Natural killer cell (primary cell): ENCODE results near the gene GPATCH3. TPM values are rescaled to one million over a fixed set of nuclear protein-coding genes. Genes with fewer than 3 reads are reported as not detected.

Source experiments
- ATAC-seq, 3 donors: fragments of 150-1000 bp in 2 of 3; fragments of 200-7000 bp in 1 of 3; cut with Tn5 transposase; 1 replicate in 1 of 3; 2 replicates in 2 of 3; pipeline ENCODE4 v1.10.0; 2021; ENCODE audit warnings: mild to moderate bottlenecking in 2 of 3, moderate library complexity in 2 of 3
- DNase-seq, 2 donors: peaks; one replicate each; pipeline versions ENCODE4 v3.0.0 to v3.0.0-alpha.2; 2013 to 2021; ENCODE audit warnings: mixed read lengths in 1 of 2
- H3K27ac ChIP-seq: one replicate; pipeline ENCODE4 v1.5.1; 2013; ENCODE audit warnings: mild to moderate bottlenecking, low read length
- H3K27me3 ChIP-seq: one replicate; pipeline ENCODE4 v1.6.1; 2013; ENCODE audit warnings: low read length; ENCODE audit not compliant: control insufficient read depth, insufficient read depth
- H3K36me3 ChIP-seq: one replicate; pipeline ENCODE4 v1.6.1; 2013; ENCODE audit warnings: low read length; ENCODE audit not compliant: control insufficient read depth, insufficient read depth
- H3K4me1 ChIP-seq: one replicate; pipeline ENCODE4 v1.6.1; 2013; ENCODE audit warnings: low read length; ENCODE audit not compliant: control insufficient read depth, insufficient read depth
- H3K4me3 ChIP-seq: one replicate; pipeline ENCODE4 v1.5.1; 2013; ENCODE audit warnings: low read length
- H3K9me3 ChIP-seq: one replicate; pipeline ENCODE4 v1.6.1; 2013; ENCODE audit warnings: low read length; ENCODE audit not compliant: control insufficient read depth, insufficient read depth
- H3K27ac Mint-ChIP-seq, 2 donors: one replicate each; pipeline ENCODE4 v1.8.0; 2022; ENCODE audit warnings: mild to moderate bottlenecking in 2 of 2, mixed read lengths in 2 of 2, moderate library complexity in 1 of 2
- H3K27me3 Mint-ChIP-seq, 2 donors: one replicate each; pipeline ENCODE4 v1.8.0; 2022; ENCODE audit warnings: low read depth in 2 of 2, mixed read lengths in 2 of 2
- H3K36me3 Mint-ChIP-seq: one replicate; pipeline ENCODE4 v1.8.0; 2022; ENCODE audit warnings: mixed read lengths
- H3K4me1 Mint-ChIP-seq, 2 donors: one replicate each; pipeline ENCODE4 v1.8.0; 2022; ENCODE audit warnings: mixed read lengths in 2 of 2
- H3K4me3 Mint-ChIP-seq: one replicate; pipeline ENCODE4 v1.8.0; 2022; ENCODE audit warnings: mild to moderate bottlenecking, moderate library complexity, mixed read lengths
- H3K9me3 Mint-ChIP-seq, 2 donors: one replicate each; pipeline ENCODE4 v1.8.0; 2022; ENCODE audit warnings: mixed read lengths in 2 of 2
- CTCF ChIP-seq: fragments of 200-600 bp; IDR thresholded peaks from one replicate; pipeline ENCODE4 v1.8.0; 2022; ENCODE audit warnings: antibody characterized with exemption
- WGBS: methylation state at CpG from one replicate; pipeline ENCODE4 v1.1.7; 2013; ENCODE audit warnings: missing lambda C conversion rate; ENCODE audit not compliant: insufficient coverage; 5-methylcytosine and 5-hydroxymethylcytosine counted together
- intact Hi-C: fragments of 100-400 bp; cut with micrococcal nuclease; formaldehyde crosslinking; loops from one replicate; pipeline ENCODE4 v1.14.2; 2022
- total RNA-seq, 4 donors: library from RNA; stranded (reverse); fragments of 120-200 nt in 1 of 4; gene quantifications; one replicate each; pipeline versions ENCODE4 v1.2.3 to v1.2.4, GENCODE V29; 2013 to 2022

The GPATCH3 gene
- total RNA-seq, 3 donors from 2014 or later (not counting 1 experiment from before 2014, with no cell fraction given) = 25.5 to 41.3 (median 34.6) TPM

GRCh38 chr1:26861889-26862378 is 38.3 kb downstream of the GPATCH3 start:
- intact Hi-C loops = no loop called here
- TF ChIP-seq CTCF = no peak
- H3K4me1 Mint-ChIP-seq = peaks cover 8 to 18% of the 10 kb centered on the region in 2 donors
- H3K4me1 ChIP-seq = peaks cover 24% of the 10 kb centered on the region
- no peaks in the 10 kb centered on the region for H3K27me3 Mint-ChIP-seq
- peaks cover 3% of the 10 kb centered on the region for H3K36me3 ChIP-seq
- H3K27me3 ChIP-seq = no peaks in the 10 kb centered on the region
- 95% methylated on average over 7 of the region's 7 CpGs for WGBS
- no peak overlapping the region for H3K27ac ChIP-seq
- H3K9me3 ChIP-seq = no peaks in the 10 kb centered on the region
- no peaks in the 10 kb centered on the region for H3K36me3 Mint-ChIP-seq
- H3K4me3 ChIP-seq = no peak overlapping the region
- no peak overlapping the region for H3K4me3 Mint-ChIP-seq
- ATAC-seq (no peak), DNase-seq (no peak)
- H3K9me3 Mint-ChIP-seq = no peaks in the 10 kb centered on the region
- no peak overlapping the region for H3K27ac Mint-ChIP-seq

DNA sequence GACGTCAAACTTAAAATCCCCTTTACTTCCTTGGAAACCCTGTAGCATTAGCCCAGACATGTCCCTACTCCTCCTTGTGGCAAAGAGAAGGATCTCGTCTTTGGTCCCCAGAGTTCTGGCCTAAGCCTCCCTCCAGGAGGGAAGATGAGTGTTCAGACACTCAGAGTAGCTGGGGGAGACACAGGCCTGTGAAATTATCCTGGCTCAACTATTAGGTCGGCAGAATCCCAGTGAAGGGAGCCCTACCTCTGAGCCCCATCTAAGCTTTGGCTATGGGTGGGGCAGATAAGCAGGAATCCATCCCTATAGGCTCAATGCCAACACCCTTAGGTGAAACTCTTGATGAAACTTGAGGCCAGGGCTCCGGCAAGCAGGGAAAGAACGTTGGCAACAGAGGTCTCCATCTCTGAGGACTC is 39.0 kb downstream of the GPATCH3 start:
- TF ChIP-seq CTCF = no peak
- Mint-ChIP-seq H3K27me3 (no peaks in the 10 kb centered on the region), H3K4me3 (no peak overlapping the region), H3K27ac (no peak overlapping the region), H3K36me3 (no peaks in the 10 kb centered on the region), H3K9me3 (no peaks in the 10 kb centered on the region), H3K4me1 (peaks cover 8 to 18% of the 10 kb centered on the region in 2 donors)
- H3K4me3 ChIP-seq = no peak overlapping the region
- intact Hi-C loops = no loop called here
- H3K4me1 ChIP-seq = peaks cover 24% of the 10 kb centered on the region
- H3K9me3 ChIP-seq = no peaks in the 10 kb centered on the region
- H3K36me3 ChIP-seq = peaks cover 6% of the 10 kb centered on the region
- WGBS = 75% methylated on average over 4 of the region's 5 CpGs
- ATAC-seq (no peak), DNase-seq (no peak)
- no peak overlapping the region for H3K27ac ChIP-seq
- no peaks in the 10 kb centered on the region for H3K27me3 ChIP-seq

DNA sequence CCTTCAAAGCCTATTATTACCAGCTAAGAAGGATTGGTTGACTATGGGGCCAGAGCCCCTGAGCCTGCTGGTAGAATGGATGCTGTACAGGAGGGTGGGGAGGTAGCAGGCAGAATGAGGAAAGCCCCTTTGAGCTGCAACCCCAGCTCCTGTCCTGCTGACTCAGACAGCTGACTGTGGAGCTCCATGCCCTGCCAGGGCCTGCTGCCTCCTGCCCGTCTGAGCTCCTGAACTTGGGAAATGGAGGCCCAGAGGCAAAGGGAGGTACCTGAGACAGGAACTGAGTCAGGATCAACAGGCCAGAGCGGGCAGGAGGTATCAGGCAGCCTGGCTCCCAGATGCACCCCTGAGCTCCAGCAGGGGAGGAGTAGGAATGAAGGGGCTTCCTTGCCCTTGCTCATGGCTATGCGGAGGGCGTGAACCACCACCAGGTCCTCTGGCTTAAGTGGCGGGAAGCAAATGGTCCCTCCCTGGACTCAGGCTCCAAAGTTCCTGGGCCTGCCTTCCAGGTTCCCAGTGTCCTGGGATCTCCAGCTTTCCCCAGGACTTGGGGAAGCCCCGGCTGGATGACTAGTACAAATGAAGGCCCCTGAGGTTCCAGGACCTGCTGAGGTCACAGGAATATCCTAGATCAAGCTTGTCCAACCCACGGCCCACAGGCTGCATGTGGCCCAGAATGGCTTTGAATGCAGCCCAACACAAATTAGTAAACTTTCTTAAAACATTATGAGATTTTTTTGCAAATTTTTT is 41.2 kb downstream of the GPATCH3 start:
- intact Hi-C loops = no loop called here
- no peak for TF ChIP-seq CTCF
- ATAC-seq (no peak), DNase-seq (no peak)
- H3K27ac ChIP-seq = no peak overlapping the region
- H3K9me3 Mint-ChIP-seq = no peaks in the 10 kb centered on the region
- 97% methylated on average over 7 of the region's 7 CpGs for WGBS
- peaks cover 0 to 8% of the 10 kb centered on the region in 2 donors for H3K4me1 Mint-ChIP-seq
- H3K4me3 ChIP-seq = no peak overlapping the region
- H3K27ac Mint-ChIP-seq = no peak overlapping the region
- no peaks in the 10 kb centered on the region for H3K27me3 ChIP-seq
- no peaks in the 10 kb centered on the region for H3K9me3 ChIP-seq
- H3K4me1 ChIP-seq = peaks cover 8% of the 10 kb centered on the region
- H3K36me3 ChIP-seq = peaks cover 23% of the 10 kb centered on the region
- no peaks in the 10 kb centered on the region for H3K27me3 Mint-ChIP-seq
- no peaks in the 10 kb centered on the region for H3K36me3 Mint-ChIP-seq
- H3K4me3 Mint-ChIP-seq = no peak overlapping the region
